ENCODE data around the gene PROM1.

The PROM1 gene

DNA sequence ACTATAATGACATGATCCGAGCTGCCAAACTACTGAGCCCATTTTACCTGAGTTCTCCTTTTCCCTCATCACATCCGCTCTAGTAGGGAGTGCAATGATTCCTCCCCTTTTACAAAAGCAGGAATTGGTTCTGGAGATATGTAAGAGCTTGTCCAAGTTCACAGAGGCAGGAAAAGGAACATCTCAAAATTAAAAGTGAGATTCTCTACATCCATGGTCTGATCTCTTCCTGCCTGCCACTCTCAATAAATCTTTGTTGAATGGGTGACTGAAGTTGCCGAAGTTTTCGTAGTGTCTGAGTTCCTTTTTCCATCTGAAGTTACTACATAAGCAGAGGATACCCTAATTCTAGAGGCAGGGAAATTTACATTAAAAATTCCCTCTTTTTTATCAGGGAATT, 145.2 kb downstream of the PROM1 start, which contains the start of gene FGFBP1:
TSS of gene FGFBP1 (minus strand) at position 101 of the 400 bp plus-strand sequence. CDS start 2,108 bp downstream, outside the sequence.
- TF ChIP-seq, protein P1, sequence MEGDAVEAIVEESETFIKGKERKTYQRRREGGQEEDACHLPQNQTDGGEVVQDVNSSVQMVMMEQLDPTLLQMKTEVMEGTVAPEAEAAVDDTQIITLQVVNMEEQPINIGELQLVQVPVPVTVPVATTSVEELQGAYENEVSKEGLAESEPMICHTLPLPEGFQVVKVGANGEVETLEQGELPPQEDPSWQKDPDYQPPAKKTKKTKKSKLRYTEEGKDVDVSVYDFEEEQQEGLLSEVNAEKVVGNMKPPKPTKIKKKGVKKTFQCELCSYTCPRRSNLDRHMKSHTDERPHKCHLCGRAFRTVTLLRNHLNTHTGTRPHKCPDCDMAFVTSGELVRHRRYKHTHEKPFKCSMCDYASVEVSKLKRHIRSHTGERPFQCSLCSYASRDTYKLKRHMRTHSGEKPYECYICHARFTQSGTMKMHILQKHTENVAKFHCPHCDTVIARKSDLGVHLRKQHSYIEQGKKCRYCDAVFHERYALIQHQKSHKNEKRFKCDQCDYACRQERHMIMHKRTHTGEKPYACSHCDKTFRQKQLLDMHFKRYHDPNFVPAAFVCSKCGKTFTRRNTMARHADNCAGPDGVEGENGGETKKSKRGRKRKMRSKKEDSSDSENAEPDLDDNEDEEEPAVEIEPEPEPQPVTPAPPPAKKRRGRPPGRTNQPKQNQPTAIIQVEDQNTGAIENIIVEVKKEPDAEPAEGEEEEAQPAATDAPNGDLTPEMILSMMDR (IDR thresholded peaks at IDR 0.05; ENCODE audit: borderline replicate concordance, extremely low read depth, low read length, poor library complexity, severe bottlenecking), result no peak
- TF ChIP-seq EZH2 (IDR thresholded peaks at IDR 0.05; ENCODE audit: borderline replicate concordance, low read depth, low read length, severe bottlenecking), result no peak
- no peak within 1 kb of the TSS for H3K4me3 ChIP-seq (ENCODE audit: low read depth in 1 of 2, low read length in 2 of 2)
- no peaks in the 10 kb centered on the region for H3K36me3 ChIP-seq (ENCODE audit: insufficient read depth, low read length)
- no peak within 1 kb of the TSS for H3K27ac ChIP-seq (ENCODE audit: low read length)
- H4K20me1 ChIP-seq (ENCODE audit: insufficient read depth, low read length), result no peaks in the 10 kb centered on the region
- no peaks in the 10 kb centered on the region for H3K79me2 ChIP-seq (ENCODE audit: insufficient read depth, low read length)
- H3K9me3 ChIP-seq (ENCODE audit: insufficient read depth, low read length, severe bottlenecking), result no peaks in the 10 kb centered on the region
- ATAC-seq (ENCODE audit: insufficient read depth, low read depth) (no peak), DNase-seq (no peak)
- H3K4me2 ChIP-seq (ENCODE audit: insufficient read depth, low read length), result no peak within 1 kb of the TSS
- H3K4me1 ChIP-seq (ENCODE audit: insufficient read depth, low read length), result no peaks in the 10 kb centered on the region
- no peak within 1 kb of the TSS for H3K9ac ChIP-seq (ENCODE audit: low read depth, low read length)
- no peak within 1 kb of the TSS for H2AFZ ChIP-seq (ENCODE audit: low read depth, low read length)
- H3K27me3 ChIP-seq (ENCODE audit: insufficient read depth, low read length, poor library complexity), result peaks cover 9% of the 10 kb centered on the region

DNA sequence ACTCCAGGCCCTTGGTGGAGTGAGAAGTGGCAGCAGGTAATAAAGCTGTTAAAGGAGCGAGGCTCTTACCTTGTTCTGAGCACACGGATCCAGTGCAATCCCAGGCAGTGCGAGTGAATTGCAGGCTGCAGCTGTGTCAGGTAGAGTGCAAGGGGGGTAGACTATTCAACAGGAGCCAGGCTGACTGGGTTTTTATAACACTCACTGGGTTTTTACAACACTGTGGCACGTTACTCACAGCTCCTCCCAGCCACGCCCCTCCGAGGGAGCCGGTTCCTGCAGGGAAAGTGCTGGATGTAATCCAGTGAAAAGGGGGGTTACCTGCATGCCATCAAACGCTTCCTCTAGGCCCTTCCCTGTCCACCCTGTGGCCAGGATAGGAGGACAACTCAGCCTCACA, 145.6 kb downstream of the PROM1 start:
- no peak overlapping the region for H3K4me3 ChIP-seq (ENCODE audit: low read depth in 1 of 2, low read length in 2 of 2)
- no peak overlapping the region for H3K27ac ChIP-seq (ENCODE audit: low read length)
- H3K36me3 ChIP-seq (ENCODE audit: insufficient read depth, low read length), result no peaks in the 10 kb centered on the region
- ATAC-seq (ENCODE audit: insufficient read depth, low read depth) (no peak), DNase-seq (no peak)
- no peaks in the 10 kb centered on the region for H3K4me1 ChIP-seq (ENCODE audit: insufficient read depth, low read length)
- TF ChIP-seq, protein P1 (IDR thresholded peaks at IDR 0.05; ENCODE audit: borderline replicate concordance, extremely low read depth, low read length, poor library complexity, severe bottlenecking), result no peak
- no peak for TF ChIP-seq EZH2 (IDR thresholded peaks at IDR 0.05; ENCODE audit: borderline replicate concordance, low read depth, low read length, severe bottlenecking)
- H3K4me2 ChIP-seq (ENCODE audit: insufficient read depth, low read length), result no peak overlapping the region
- no peaks in the 10 kb centered on the region for H3K79me2 ChIP-seq (ENCODE audit: insufficient read depth, low read length)
- peaks cover 9% of the 10 kb centered on the region for H3K27me3 ChIP-seq (ENCODE audit: insufficient read depth, low read length, poor library complexity)
- H3K9me3 ChIP-seq (ENCODE audit: insufficient read depth, low read length, severe bottlenecking), result no peaks in the 10 kb centered on the region
- no peaks in the 10 kb centered on the region for H4K20me1 ChIP-seq (ENCODE audit: insufficient read depth, low read length)
- no peak overlapping the region for H3K9ac ChIP-seq (ENCODE audit: low read depth, low read length)
- no peak overlapping the region for H2AFZ ChIP-seq (ENCODE audit: low read depth, low read length)

DNA sequence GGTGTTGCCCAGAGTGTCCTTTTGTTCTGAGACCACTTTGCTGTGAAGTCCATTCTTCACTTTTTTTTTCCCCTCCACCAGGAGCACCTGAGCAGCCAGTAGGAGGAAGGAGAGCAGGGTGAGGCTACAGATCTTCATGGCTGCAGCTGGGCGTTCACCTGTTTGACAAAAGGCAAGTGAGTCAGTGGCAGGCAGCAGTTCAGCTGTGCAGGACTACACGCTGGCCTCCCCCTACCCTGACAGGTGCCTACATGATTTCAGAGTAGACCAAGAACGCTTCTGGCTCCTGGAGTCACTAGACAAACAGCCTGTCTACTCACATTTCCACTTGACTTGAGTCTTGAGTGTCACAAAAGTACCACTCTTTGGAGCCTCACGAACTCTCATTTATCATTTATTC, 147.3 kb downstream of the PROM1 start:
- H2AFZ ChIP-seq (ENCODE audit: low read depth, low read length), result no peak overlapping the region
- no peak for DNase-seq
- no peak overlapping the region for H3K27ac ChIP-seq (ENCODE audit: low read length)

More for the DNA sequence above, 147.3 kb downstream of the PROM1 start:
- H3K36me3 ChIP-seq (ENCODE audit: insufficient read depth, low read length), result no peaks in the 10 kb centered on the region
- H3K4me1 ChIP-seq (ENCODE audit: insufficient read depth, low read length), result no peaks in the 10 kb centered on the region
- no peaks in the 10 kb centered on the region for H4K20me1 ChIP-seq (ENCODE audit: insufficient read depth, low read length)
- H3K4me3 ChIP-seq (ENCODE audit: low read depth in 1 of 2, low read length in 2 of 2), result no peak overlapping the region
- H3K4me2 ChIP-seq (ENCODE audit: insufficient read depth, low read length), result no peak overlapping the region
- TF ChIP-seq, protein P1 (IDR thresholded peaks at IDR 0.05; ENCODE audit: borderline replicate concordance, extremely low read depth, low read length, poor library complexity, severe bottlenecking), result no peak
- TF ChIP-seq EZH2 (IDR thresholded peaks at IDR 0.05; ENCODE audit: borderline replicate concordance, low read depth, low read length, severe bottlenecking), result no peak
- H3K9me3 ChIP-seq (ENCODE audit: insufficient read depth, low read length, severe bottlenecking), result no peaks in the 10 kb centered on the region
- ATAC-seq (ENCODE audit: insufficient read depth, low read depth), result no peak
- H3K9ac ChIP-seq (ENCODE audit: low read depth, low read length), result no peak overlapping the region
- H3K79me2 ChIP-seq (ENCODE audit: insufficient read depth, low read length), result no peaks in the 10 kb centered on the region
- peaks cover 9% of the 10 kb centered on the region for H3K27me3 ChIP-seq (ENCODE audit: insufficient read depth, low read length, poor library complexity)

All from DND-41 (cell line).